GM12872 (cell line): ENCODE data around the gene EYS.

Source experiments
- CTCF ChIP-seq: IDR thresholded peaks from 3 replicates; pipeline ENCODE4 v1.5.1; 2011; ENCODE audit warnings: low read depth, mild to moderate bottlenecking, low read length, moderate library complexity; ENCODE audit not compliant: insufficient read depth

EYS gene

GRCh38 chr6:64912966-64913365 lies 794.1 kb downstream of the EYS start:
- no peak for TF ChIP-seq CTCF

GRCh38 chr6:64908104-64908503 lies 798.9 kb downstream of the EYS start:
- no peak for TF ChIP-seq CTCF

GRCh38 chr6:64904616-64905015 lies 802.4 kb downstream of the EYS start:
- TF ChIP-seq CTCF, result no peak

- no peak for TF ChIP-seq CTCF
These were observed 804.4 kb downstream of the EYS start for GRCh38 chr6:64902596-64902995.

GRCh38 chr6:64896939-64897338 lies 810.1 kb downstream of the EYS start:
- no peak for TF ChIP-seq CTCF

GRCh38 chr6:64895945-64896344 lies 811.1 kb downstream of the EYS start:
- TF ChIP-seq CTCF, result no peak

GRCh38 chr6:64890609-64891008 lies 816.4 kb downstream of the EYS start:
- TF ChIP-seq CTCF, result no peak

- TF ChIP-seq CTCF, result no peak
These were observed 817.9 kb downstream of the EYS start for GRCh38 chr6:64889144-64889543.
